ENCODE measurements around the gene IL3RA.

DNA sequence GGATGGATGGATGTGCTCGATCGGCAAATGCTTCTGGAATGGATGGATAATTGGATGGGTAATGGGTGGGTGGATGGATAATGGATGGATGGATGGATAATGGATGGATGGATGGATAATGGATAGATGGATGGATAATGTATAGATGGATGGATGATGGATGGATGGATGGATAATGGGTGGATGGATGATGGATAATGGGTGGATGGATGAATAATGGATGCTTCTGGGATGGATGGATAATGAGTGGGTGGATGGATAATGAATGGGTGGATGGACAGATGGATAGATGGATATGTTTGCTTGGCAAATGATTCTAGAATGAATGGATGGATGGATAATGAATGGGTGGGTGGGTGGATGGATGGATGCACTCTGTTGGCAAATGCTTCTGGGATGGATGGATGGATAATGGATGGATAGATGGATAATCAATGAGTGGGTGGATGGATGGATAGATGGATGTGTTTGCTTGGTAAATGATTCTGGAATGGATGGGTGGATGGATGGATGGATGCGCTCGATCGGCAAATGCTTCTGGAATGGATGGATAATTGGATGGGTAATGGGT lies 59.1 kb downstream of the IL3RA start:
- TF ChIP-seq, protein P1, sequence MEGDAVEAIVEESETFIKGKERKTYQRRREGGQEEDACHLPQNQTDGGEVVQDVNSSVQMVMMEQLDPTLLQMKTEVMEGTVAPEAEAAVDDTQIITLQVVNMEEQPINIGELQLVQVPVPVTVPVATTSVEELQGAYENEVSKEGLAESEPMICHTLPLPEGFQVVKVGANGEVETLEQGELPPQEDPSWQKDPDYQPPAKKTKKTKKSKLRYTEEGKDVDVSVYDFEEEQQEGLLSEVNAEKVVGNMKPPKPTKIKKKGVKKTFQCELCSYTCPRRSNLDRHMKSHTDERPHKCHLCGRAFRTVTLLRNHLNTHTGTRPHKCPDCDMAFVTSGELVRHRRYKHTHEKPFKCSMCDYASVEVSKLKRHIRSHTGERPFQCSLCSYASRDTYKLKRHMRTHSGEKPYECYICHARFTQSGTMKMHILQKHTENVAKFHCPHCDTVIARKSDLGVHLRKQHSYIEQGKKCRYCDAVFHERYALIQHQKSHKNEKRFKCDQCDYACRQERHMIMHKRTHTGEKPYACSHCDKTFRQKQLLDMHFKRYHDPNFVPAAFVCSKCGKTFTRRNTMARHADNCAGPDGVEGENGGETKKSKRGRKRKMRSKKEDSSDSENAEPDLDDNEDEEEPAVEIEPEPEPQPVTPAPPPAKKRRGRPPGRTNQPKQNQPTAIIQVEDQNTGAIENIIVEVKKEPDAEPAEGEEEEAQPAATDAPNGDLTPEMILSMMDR (IDR thresholded peaks at IDR 0.05): no peak
- no peak for TF ChIP-seq TCF12 (IDR thresholded peaks at IDR 0.05)
- TF ChIP-seq YY1 (IDR thresholded peaks at IDR 0.05; ENCODE audit: low read depth): no peak
- no peak for TF ChIP-seq EP300 (IDR thresholded peaks at IDR 0.05; ENCODE audit: borderline replicate concordance in 1 of 2, low read depth in 1 of 2, low read length in 1 of 2)
- TF ChIP-seq ELF1 (IDR thresholded peaks at IDR 0.05): no peak
- TF ChIP-seq POLR2AphosphoS5 (IDR thresholded peaks at IDR 0.05; ENCODE audit: low read depth, low read length): no peak
- TF ChIP-seq RCOR1 (IDR thresholded peaks at IDR 0.05; ENCODE audit: low read length): no peak
- TF ChIP-seq, protein P2, sequence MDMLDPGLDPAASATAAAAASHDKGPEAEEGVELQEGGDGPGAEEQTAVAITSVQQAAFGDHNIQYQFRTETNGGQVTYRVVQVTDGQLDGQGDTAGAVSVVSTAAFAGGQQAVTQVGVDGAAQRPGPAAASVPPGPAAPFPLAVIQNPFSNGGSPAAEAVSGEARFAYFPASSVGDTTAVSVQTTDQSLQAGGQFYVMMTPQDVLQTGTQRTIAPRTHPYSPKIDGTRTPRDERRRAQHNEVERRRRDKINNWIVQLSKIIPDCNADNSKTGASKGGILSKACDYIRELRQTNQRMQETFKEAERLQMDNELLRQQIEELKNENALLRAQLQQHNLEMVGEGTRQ (IDR thresholded peaks at IDR 0.05; ENCODE audit: borderline replicate concordance, low read depth, low read length): no peak
- no peak for TF ChIP-seq REST (IDR thresholded peaks at IDR 0.05; ENCODE audit: low read depth, low read length)
- no peak for TF ChIP-seq USF1 (IDR thresholded peaks at IDR 0.05; ENCODE audit: borderline replicate concordance, low read depth)
- no peak for TF ChIP-seq CHD2 (IDR thresholded peaks at IDR 0.05; ENCODE audit: low read length, partially characterized antibody)
- TF ChIP-seq, protein P3, sequence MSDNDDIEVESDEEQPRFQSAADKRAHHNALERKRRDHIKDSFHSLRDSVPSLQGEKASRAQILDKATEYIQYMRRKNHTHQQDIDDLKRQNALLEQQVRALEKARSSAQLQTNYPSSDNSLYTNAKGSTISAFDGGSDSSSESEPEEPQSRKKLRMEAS (IDR thresholded peaks at IDR 0.05; ENCODE audit: low read depth): no peak

Measured in SK-N-SH (cell line).